ENCODE data around the gene LAD1.

LAD1 gene, protein sequence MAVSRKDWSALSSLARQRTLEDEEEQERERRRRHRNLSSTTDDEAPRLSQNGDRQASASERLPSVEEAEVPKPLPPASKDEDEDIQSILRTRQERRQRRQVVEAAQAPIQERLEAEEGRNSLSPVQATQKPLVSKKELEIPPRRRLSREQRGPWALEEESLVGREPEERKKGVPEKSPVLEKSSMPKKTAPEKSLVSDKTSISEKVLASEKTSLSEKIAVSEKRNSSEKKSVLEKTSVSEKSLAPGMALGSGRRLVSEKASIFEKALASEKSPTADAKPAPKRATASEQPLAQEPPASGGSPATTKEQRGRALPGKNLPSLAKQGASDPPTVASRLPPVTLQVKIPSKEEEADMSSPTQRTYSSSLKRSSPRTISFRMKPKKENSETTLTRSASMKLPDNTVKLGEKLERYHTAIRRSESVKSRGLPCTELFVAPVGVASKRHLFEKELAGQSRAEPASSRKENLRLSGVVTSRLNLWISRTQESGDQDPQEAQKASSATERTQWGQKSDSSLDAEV

DNA sequence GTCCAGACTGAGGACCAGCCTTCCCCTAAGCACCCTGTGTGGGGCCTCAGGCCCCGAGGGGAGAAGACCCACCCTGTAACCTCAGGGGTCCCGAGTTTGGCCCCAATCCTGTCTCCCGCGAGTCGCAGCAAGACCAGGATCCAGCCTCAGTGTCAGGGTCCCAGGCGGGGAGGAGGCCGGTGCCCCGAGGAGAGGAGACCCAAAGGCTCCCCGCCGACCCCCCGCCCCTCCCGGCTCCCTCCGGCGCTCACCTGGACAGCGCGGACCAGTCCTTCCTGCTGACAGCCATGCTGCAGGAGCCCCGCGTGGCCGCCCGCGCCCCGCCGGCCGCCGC lies at the start of gene LAD1:
LAD1 (minus strand) TSS at position 307 of the 334 bp plus-strand sequence; CDS start at position 289, 18 bp downstream.
- no peaks in the 10 kb centered on the region for H3K9me3 ChIP-seq (ENCODE audit: control insufficient read depth in 2 of 2, low read length in 2 of 2)
- H3K27ac ChIP-seq (ENCODE audit: low read depth in 2 of 2, low read length in 2 of 2), result peak within 1 kb of the TSS; percentile 93 to 98
- peaks cover 37 to 51% of the 10 kb centered on the region in 2 donors for H3K4me1 ChIP-seq (ENCODE audit: control insufficient read depth in 2 of 2, insufficient read depth in 2 of 2, low read length in 2 of 2)
- H3K4me3 ChIP-seq (ENCODE audit: low read length in 2 of 2), result peak within 1 kb of the TSS; percentile 82 to 83
- peaks cover 3 to 6% of the 10 kb centered on the region in 2 donors for H3K27me3 ChIP-seq (ENCODE audit: control insufficient read depth in 2 of 2, insufficient read depth in 2 of 2, low read length in 2 of 2)
- no peaks in the 10 kb centered on the region for H3K36me3 ChIP-seq (ENCODE audit: control insufficient read depth in 2 of 2, insufficient read depth in 2 of 2, low read length in 2 of 2)
- peak within 1 kb of the TSS; percentile 78 to 96 for H3K9ac ChIP-seq (ENCODE audit: low read depth in 1 of 2, low read length in 2 of 2)

DNA sequence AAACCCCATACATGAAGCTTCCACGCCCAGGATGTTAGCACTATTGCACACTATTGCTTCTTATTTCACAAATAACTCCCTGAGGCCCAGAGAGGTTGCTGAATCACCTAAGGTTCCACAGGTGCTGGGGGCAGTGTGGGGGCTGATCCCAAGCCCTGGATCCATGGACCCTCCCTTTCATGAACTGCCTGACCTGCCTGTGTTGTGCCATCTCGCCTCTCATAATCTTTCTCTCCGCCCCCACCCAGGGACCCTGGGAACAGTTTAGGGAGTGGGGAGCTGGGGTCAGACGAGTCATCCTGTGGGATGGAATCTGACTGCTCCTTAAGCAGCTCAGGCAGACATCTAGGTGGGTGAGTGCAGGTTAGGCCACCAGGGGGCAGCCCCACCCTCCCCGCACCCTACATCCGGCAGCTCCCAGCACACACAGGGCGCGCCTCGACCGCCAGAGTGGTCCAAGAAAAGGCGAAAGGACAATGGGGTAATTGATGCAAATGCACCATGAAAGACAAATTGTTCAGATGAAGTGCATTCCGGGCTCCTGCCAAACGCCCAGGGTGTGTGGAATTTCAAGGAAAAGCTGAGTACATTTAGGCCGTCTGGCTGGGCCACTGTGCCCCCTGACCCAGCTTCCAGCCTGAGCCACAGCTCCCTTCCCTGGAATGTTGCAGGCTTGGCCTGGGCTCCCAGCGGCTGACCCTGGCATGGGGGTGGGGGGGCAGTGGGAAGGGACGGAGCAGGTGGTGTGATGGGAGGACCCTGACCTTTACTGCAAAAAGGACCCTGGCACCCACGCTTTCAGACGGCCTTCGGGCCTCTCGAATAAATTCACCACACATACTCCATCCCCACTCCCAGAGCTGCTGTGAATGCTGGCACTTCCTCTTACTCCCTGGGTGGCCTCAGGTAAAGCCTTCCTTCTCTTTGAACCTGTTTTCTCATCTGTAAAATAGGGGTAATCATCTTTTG lies 49.1 kb upstream of the LAD1 start:
- Histone ChIP-seq H3K4me3 (ENCODE audit: low read length in 2 of 2) (no peak overlapping the region), H3K36me3 (ENCODE audit: control insufficient read depth in 2 of 2, insufficient read depth in 2 of 2, low read length in 2 of 2) (no peaks in the 10 kb centered on the region), H3K27ac (ENCODE audit: low read depth in 2 of 2, low read length in 2 of 2) (peak overlapping the region; percentile 16 to 21), H3K27me3 (ENCODE audit: control insufficient read depth in 2 of 2, insufficient read depth in 2 of 2, low read length in 2 of 2) (no peaks in the 10 kb centered on the region), H3K4me1 (ENCODE audit: control insufficient read depth in 2 of 2, insufficient read depth in 2 of 2, low read length in 2 of 2) (peaks cover 7% of the 10 kb centered on the region in 2 donors), H3K9ac (ENCODE audit: low read depth in 1 of 2, low read length in 2 of 2) (peak overlapping the region in 1 of 2 donors; percentile 24), H3K9me3 (ENCODE audit: control insufficient read depth in 2 of 2, low read length in 2 of 2) (no peaks in the 10 kb centered on the region)

DNA sequence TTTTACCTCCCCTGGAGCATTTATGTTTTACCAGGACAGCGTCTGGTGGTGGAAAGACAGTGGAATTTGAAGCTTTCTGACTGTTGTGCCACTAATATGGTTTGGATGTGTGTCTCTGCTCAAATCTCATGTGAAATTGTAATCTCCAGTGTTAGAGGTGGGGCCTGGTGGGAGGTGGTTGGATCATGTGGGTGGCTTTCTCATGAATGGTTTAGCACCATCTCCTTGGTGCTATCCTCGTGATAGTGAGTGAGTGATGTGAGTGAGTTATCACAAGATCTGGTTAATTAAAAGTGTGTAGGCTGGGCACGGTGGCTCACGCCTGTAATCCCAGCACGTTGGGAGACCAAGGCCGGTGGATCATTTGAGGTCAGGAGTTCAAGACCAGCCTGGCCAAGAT lies 46.2 kb upstream of the LAD1 start:
- Histone ChIP-seq H3K9ac (ENCODE audit: low read depth in 1 of 2, low read length in 2 of 2) (no peak overlapping the region), H3K4me1 (ENCODE audit: control insufficient read depth in 2 of 2, insufficient read depth in 2 of 2, low read length in 2 of 2) (peaks cover 7% of the 10 kb centered on the region in 2 donors), H3K27me3 (ENCODE audit: control insufficient read depth in 2 of 2, insufficient read depth in 2 of 2, low read length in 2 of 2) (no peaks in the 10 kb centered on the region), H3K27ac (ENCODE audit: low read depth in 2 of 2, low read length in 2 of 2) (no peak overlapping the region), H3K9me3 (ENCODE audit: control insufficient read depth in 2 of 2, low read length in 2 of 2) (no peaks in the 10 kb centered on the region), H3K4me3 (ENCODE audit: low read length in 2 of 2) (no peak overlapping the region), H3K36me3 (ENCODE audit: control insufficient read depth in 2 of 2, insufficient read depth in 2 of 2, low read length in 2 of 2) (no peaks in the 10 kb centered on the region)

DNA sequence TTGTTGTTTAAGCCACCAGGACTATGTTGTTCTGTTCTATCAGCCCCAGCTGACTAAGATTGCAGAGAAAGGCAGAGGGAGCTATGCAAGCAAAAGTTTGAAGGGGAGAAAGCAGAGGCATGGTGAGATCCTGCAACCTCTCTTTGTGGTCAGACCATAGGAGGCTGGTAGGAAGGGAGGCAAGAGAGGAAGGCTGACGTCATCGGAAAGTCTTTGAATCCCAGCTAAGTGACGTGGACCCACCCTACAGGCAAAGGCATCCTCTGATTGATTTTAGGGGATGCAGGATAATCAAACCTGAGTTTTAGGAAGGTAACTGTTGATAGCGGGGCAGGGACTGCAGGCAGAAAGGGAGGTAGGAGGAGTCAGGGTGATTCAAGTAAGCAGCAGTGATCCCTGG lies 45.7 kb upstream of the LAD1 start:
- Histone ChIP-seq H3K27ac (ENCODE audit: low read depth in 2 of 2, low read length in 2 of 2) (no peak overlapping the region), H3K27me3 (ENCODE audit: control insufficient read depth in 2 of 2, insufficient read depth in 2 of 2, low read length in 2 of 2) (no peaks in the 10 kb centered on the region), H3K4me3 (ENCODE audit: low read length in 2 of 2) (no peak overlapping the region)

DNA sequence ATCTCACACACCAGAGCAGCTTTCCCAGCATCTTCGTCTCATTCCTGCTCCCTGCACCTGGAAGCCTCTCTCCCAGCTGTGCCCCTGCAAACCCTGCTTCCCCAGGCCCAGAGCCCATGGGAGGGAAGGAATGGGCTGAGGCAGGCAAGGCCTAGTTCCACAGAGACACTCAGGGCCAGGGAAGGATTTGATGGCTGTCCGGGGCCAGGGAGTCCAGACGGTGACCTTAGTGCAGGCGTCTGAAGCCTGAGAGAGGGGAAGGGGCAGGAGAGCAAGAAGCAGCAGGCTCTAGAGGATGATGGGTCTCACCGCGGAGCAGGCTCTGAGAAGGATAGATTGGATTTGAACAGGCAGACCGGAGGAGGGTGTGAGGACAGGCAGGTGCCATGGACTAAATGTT lies 44.6 kb upstream of the LAD1 start:
- H3K9ac ChIP-seq (ENCODE audit: low read depth in 1 of 2, low read length in 2 of 2), result no peak overlapping the region
- H3K27ac ChIP-seq (ENCODE audit: low read depth in 2 of 2, low read length in 2 of 2), result no peak overlapping the region
- no peak overlapping the region for H3K4me3 ChIP-seq (ENCODE audit: low read length in 2 of 2)
- H3K36me3 ChIP-seq (ENCODE audit: control insufficient read depth in 2 of 2, insufficient read depth in 2 of 2, low read length in 2 of 2), result no peaks in the 10 kb centered on the region
- no peaks in the 10 kb centered on the region for H3K9me3 ChIP-seq (ENCODE audit: control insufficient read depth in 2 of 2, low read length in 2 of 2)
- no peaks in the 10 kb centered on the region for H3K27me3 ChIP-seq (ENCODE audit: control insufficient read depth in 2 of 2, insufficient read depth in 2 of 2, low read length in 2 of 2)
- peaks cover 7% of the 10 kb centered on the region in 2 donors for H3K4me1 ChIP-seq (ENCODE audit: control insufficient read depth in 2 of 2, insufficient read depth in 2 of 2, low read length in 2 of 2)

More for the DNA sequence above, 45.7 kb upstream of the LAD1 start:
- Histone ChIP-seq H3K9me3 (ENCODE audit: control insufficient read depth in 2 of 2, low read length in 2 of 2) (no peaks in the 10 kb centered on the region), H3K4me1 (ENCODE audit: control insufficient read depth in 2 of 2, insufficient read depth in 2 of 2, low read length in 2 of 2) (peaks cover 7% of the 10 kb centered on the region in 2 donors), H3K36me3 (ENCODE audit: control insufficient read depth in 2 of 2, insufficient read depth in 2 of 2, low read length in 2 of 2) (no peaks in the 10 kb centered on the region), H3K9ac (ENCODE audit: low read depth in 1 of 2, low read length in 2 of 2) (no peak overlapping the region)

DNA sequence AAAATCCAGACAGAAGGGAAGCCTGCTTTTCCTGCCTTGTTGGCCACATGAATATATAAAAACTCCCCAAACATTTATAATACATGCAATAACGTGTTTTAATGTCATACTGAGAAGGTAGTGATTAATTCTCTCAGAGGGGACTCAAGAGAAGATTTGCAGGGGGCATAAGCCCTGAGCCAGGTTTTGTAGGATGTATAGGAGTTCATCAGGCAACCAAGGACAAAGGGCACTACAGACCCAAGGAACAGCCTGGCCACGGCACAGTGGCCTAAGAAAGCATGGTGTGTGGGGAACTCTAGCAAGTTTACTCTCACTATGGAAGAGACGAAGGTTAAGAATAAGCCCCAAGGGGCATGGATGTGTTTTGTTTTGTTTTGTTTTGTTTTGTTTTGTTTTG lies 37.8 kb upstream of the LAD1 start:
- Histone ChIP-seq H3K9me3 (ENCODE audit: control insufficient read depth in 2 of 2, low read length in 2 of 2) (no peaks in the 10 kb centered on the region), H3K27me3 (ENCODE audit: control insufficient read depth in 2 of 2, insufficient read depth in 2 of 2, low read length in 2 of 2) (no peaks in the 10 kb centered on the region), H3K36me3 (ENCODE audit: control insufficient read depth in 2 of 2, insufficient read depth in 2 of 2, low read length in 2 of 2) (no peaks in the 10 kb centered on the region), H3K27ac (ENCODE audit: low read depth in 2 of 2, low read length in 2 of 2) (no peak overlapping the region), H3K4me1 (ENCODE audit: control insufficient read depth in 2 of 2, insufficient read depth in 2 of 2, low read length in 2 of 2) (peaks cover 3 to 4% of the 10 kb centered on the region in 2 donors), H3K9ac (ENCODE audit: low read depth in 1 of 2, low read length in 2 of 2) (no peak overlapping the region), H3K4me3 (ENCODE audit: low read length in 2 of 2) (no peak overlapping the region)

DNA sequence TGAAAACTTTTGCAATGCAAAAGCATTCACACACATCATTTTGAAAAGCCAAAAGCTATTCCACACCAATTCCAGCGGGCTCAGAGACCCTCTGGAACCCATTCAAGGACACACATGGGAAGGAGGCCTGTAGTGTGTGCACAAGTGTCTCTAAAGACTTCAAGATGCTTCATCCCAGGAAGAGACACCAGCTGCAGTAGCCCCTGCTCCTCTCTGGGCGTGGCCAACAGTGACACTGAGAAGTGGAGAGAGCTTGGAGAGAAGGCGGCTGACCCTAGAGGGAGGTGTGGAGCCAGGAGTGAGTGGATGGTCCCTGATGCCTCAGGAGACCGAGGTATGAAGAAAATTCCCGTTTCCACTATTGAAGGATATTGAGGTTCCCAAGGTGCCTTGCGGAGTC lies 37.3 kb upstream of the LAD1 start:
- Histone ChIP-seq H3K9me3 (ENCODE audit: control insufficient read depth in 2 of 2, low read length in 2 of 2) (no peaks in the 10 kb centered on the region), H3K27ac (ENCODE audit: low read depth in 2 of 2, low read length in 2 of 2) (no peak overlapping the region), H3K36me3 (ENCODE audit: control insufficient read depth in 2 of 2, insufficient read depth in 2 of 2, low read length in 2 of 2) (no peaks in the 10 kb centered on the region)

DNA sequence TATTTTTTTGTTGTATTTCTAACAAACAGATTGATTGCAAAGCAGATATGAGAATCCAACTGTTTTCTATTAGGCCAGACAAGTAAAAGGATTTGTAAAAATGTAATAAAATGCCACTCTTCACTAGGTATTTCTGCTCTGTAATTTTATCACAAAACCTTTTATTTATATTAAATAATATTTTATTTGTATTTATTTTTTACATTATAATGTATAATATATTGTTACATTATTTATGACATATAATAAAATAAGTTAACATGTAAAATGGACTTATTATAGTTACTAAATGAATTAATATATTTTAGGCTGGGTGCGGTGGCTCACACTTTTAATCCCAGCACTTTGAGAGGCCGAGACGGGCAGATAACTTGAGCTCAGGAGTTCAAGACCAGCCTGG lies 35.1 kb upstream of the LAD1 start:
- H3K9me3 ChIP-seq (ENCODE audit: control insufficient read depth in 2 of 2, low read length in 2 of 2), result no peaks in the 10 kb centered on the region
- no peak overlapping the region for H3K4me3 ChIP-seq (ENCODE audit: low read length in 2 of 2)
- no peak overlapping the region for H3K27ac ChIP-seq (ENCODE audit: low read depth in 2 of 2, low read length in 2 of 2)
- peaks cover 3 to 4% of the 10 kb centered on the region in 2 donors for H3K4me1 ChIP-seq (ENCODE audit: control insufficient read depth in 2 of 2, insufficient read depth in 2 of 2, low read length in 2 of 2)
- H3K9ac ChIP-seq (ENCODE audit: low read depth in 1 of 2, low read length in 2 of 2), result no peak overlapping the region
- peaks cover 0 to 2% of the 10 kb centered on the region in 2 donors for H3K27me3 ChIP-seq (ENCODE audit: control insufficient read depth in 2 of 2, insufficient read depth in 2 of 2, low read length in 2 of 2)
- no peaks in the 10 kb centered on the region for H3K36me3 ChIP-seq (ENCODE audit: control insufficient read depth in 2 of 2, insufficient read depth in 2 of 2, low read length in 2 of 2)

More for the DNA sequence above, 37.3 kb upstream of the LAD1 start:
- Histone ChIP-seq H3K9ac (ENCODE audit: low read depth in 1 of 2, low read length in 2 of 2) (no peak overlapping the region), H3K4me1 (ENCODE audit: control insufficient read depth in 2 of 2, insufficient read depth in 2 of 2, low read length in 2 of 2) (peaks cover 3 to 4% of the 10 kb centered on the region in 2 donors), H3K4me3 (ENCODE audit: low read length in 2 of 2) (no peak overlapping the region), H3K27me3 (ENCODE audit: control insufficient read depth in 2 of 2, insufficient read depth in 2 of 2, low read length in 2 of 2) (peaks cover 0 to 1% of the 10 kb centered on the region in 2 donors)

DNA sequence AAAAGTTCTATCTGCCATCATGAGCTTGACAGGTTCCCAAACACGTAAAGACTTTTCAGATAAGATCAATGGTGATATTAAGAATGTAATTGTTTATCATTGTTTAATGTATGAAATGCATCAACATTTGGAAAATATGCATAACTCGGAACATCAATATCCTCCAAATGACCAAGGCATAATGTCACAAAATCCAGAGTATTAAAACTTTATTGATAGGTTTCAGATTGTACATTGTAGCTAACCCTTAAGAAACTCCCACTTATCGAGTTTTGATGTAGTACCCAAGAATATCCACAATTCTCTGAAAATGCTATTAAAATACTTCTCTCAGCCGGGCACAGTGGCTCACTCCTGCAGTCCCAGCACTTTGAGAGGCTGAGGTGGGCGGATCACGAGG lies 34.5 kb upstream of the LAD1 start:
- H3K27me3 ChIP-seq (ENCODE audit: control insufficient read depth in 2 of 2, insufficient read depth in 2 of 2, low read length in 2 of 2), result peaks cover 0 to 2% of the 10 kb centered on the region in 2 donors
- H3K4me1 ChIP-seq (ENCODE audit: control insufficient read depth in 2 of 2, insufficient read depth in 2 of 2, low read length in 2 of 2), result peaks cover 3 to 4% of the 10 kb centered on the region in 2 donors
- H3K9me3 ChIP-seq (ENCODE audit: control insufficient read depth in 2 of 2, low read length in 2 of 2), result no peaks in the 10 kb centered on the region
- no peak overlapping the region for H3K27ac ChIP-seq (ENCODE audit: low read depth in 2 of 2, low read length in 2 of 2)
- H3K9ac ChIP-seq (ENCODE audit: low read depth in 1 of 2, low read length in 2 of 2), result no peak overlapping the region
- no peak overlapping the region for H3K4me3 ChIP-seq (ENCODE audit: low read length in 2 of 2)
- H3K36me3 ChIP-seq (ENCODE audit: control insufficient read depth in 2 of 2, insufficient read depth in 2 of 2, low read length in 2 of 2), result no peaks in the 10 kb centered on the region

DNA sequence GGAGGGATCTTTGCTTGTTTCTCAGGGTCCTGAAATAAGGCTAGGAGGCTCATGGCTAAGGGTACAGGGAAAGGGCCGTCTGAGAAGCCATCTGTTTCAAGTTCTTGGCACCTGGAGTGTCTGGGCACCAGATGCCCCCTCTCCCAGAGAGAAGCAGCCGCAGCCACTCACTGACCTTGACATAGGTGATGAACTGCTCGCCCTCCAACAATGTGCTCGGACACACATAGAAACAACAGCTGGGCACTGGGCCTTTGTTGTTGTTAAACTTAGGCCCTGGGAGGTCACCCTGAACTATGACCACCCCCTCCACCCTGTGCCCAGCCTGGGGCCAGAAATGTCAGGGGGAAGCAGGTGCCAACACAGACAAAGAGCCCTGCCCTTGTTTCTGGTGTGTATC lies 31.7 kb upstream of the LAD1 start:
- no peak overlapping the region for H3K4me3 ChIP-seq (ENCODE audit: low read length in 2 of 2)
- H3K36me3 ChIP-seq (ENCODE audit: control insufficient read depth in 2 of 2, insufficient read depth in 2 of 2, low read length in 2 of 2), result no peaks in the 10 kb centered on the region
- peaks cover 0 to 2% of the 10 kb centered on the region in 2 donors for H3K27me3 ChIP-seq (ENCODE audit: control insufficient read depth in 2 of 2, insufficient read depth in 2 of 2, low read length in 2 of 2)
- H3K9me3 ChIP-seq (ENCODE audit: control insufficient read depth in 2 of 2, low read length in 2 of 2), result no peaks in the 10 kb centered on the region
- H3K9ac ChIP-seq (ENCODE audit: low read depth in 1 of 2, low read length in 2 of 2), result no peak overlapping the region
- peaks cover 0 to under 1% of the 10 kb centered on the region in 2 donors for H3K4me1 ChIP-seq (ENCODE audit: control insufficient read depth in 2 of 2, insufficient read depth in 2 of 2, low read length in 2 of 2)
- H3K27ac ChIP-seq (ENCODE audit: low read depth in 2 of 2, low read length in 2 of 2), result no peak overlapping the region
